ENCODE results near the gene MEF2C. TPM values are rescaled to one million over a fixed set of nuclear protein-coding genes. Genes with fewer than 3 reads are reported as not detected.

The MEF2C gene
- total RNA-seq, 1 experiment from 2014 or later: 13.0 TPM

GRCh38 chr5:88829775-88830174, 53.2 kb downstream of the MEF2C start:
- ChIA-PET POLR2A (interaction anchor here (1.3 kb wide), 1 partner anchor 53 kb away, joined by 3 read pairs; the partner anchor contains the start of gene MEF2C), RAD21 (ENCODE audit: low non-redundant PET in 1 of 2, low total read pairs in 2 of 2, uncharacterized antibody in 2 of 2, unreplicated experiment in 2 of 2) (no interaction called here), CTCF (no interaction called here)
- TF ChIP-seq ATF3 (IDR thresholded peaks at IDR 0.05): no peak
- no peak for TF ChIP-seq JUND (IDR thresholded peaks at IDR 0.05)
- no peak for TF ChIP-seq ZBTB33 (IDR thresholded peaks at IDR 0.05; ENCODE audit: extremely low read depth, insufficient replicate concordance, low read length)
- TF ChIP-seq RAD21 (IDR thresholded peaks at IDR 0.05; ENCODE audit: low read depth): no peak
- no peak for TF ChIP-seq POLR2A (IDR thresholded peaks at IDR 0.05; ENCODE audit: borderline replicate concordance, extremely low read depth, insufficient read depth, insufficient read length)
- no peak for TF ChIP-seq ELF1 (IDR thresholded peaks at IDR 0.05; ENCODE audit: borderline replicate concordance, low read depth)
- TF ChIP-seq EZH2 (IDR thresholded peaks at IDR 0.05): no peak
- no peak for TF ChIP-seq FOSL1 (IDR thresholded peaks at IDR 0.05; ENCODE audit: low read depth)
- TF ChIP-seq MAX (IDR thresholded peaks at IDR 0.05): no peak
- TF ChIP-seq SIN3A (IDR thresholded peaks at IDR 0.05; ENCODE audit: low read depth): no peak
- no peak for TF ChIP-seq CEBPB (IDR thresholded peaks at IDR 0.05; ENCODE audit: low read depth)
- TF ChIP-seq CTCF (IDR thresholded peaks at IDR 0.05 in 2 of 3, conservative IDR thresholded peaks at IDR 0.05 in 1 of 3; ENCODE audit: borderline replicate concordance in 1 of 3, insufficient read depth in 1 of 3, low read depth in 2 of 3, low read length in 2 of 3): no peak
- no peak for TF ChIP-seq EZH2phosphoT487 (IDR thresholded peaks at IDR 0.05; ENCODE audit: borderline replicate concordance)
- no peak for TF ChIP-seq ZNF274 (IDR thresholded peaks at IDR 0.05; ENCODE audit: low read depth, low read length)
- TF ChIP-seq SP1 (IDR thresholded peaks at IDR 0.05; ENCODE audit: low read depth): no peak
- no peaks in the 10 kb centered on the region for H3K9me3 ChIP-seq (ENCODE audit: control insufficient read depth in 1 of 2, insufficient read depth in 1 of 2, low read depth in 1 of 2, low read length in 2 of 2)
- H3K9me2 ChIP-seq (ENCODE audit: insufficient read depth): no peaks in the 10 kb centered on the region
- no peak overlapping the region for H3K9ac ChIP-seq (ENCODE audit: low read length)
- intact Hi-C loops (cut with micrococcal nuclease): no loop called here
- H3K27ac ChIP-seq (ENCODE audit: low read depth, low read length): no peak overlapping the region
- no TSS peak for BruUV-seq (replicated peaks)
- H3K4me2 ChIP-seq (ENCODE audit: low read length): no peak overlapping the region
- H3K27me3 ChIP-seq (ENCODE audit: insufficient read depth, low read length): no peaks in the 10 kb centered on the region
- no peak overlapping the region for H3K4me3 ChIP-seq (replicated peaks in 1 of 2; ENCODE audit: low read depth in 1 of 2, low read length in 2 of 2)
- no peaks in the 10 kb centered on the region for H3K36me3 ChIP-seq (ENCODE audit: control insufficient read depth in 1 of 2, insufficient read depth in 2 of 2, low read length in 2 of 2)
- ATAC-seq: no peak
- H3K79me2 ChIP-seq (ENCODE audit: insufficient read depth, low read length): no peaks in the 10 kb centered on the region
- peaks cover 28 to 48% of the 10 kb centered on the region in 2 experiments for H3K4me1 ChIP-seq (ENCODE audit: control insufficient read depth in 1 of 2, insufficient read depth in 2 of 2, low read length in 2 of 2)
- no peaks in the 10 kb centered on the region for H4K20me1 ChIP-seq (ENCODE audit: insufficient read depth)
- no peak overlapping the region for H2AFZ ChIP-seq (ENCODE audit: low read depth, low read length, poor library complexity, severe bottlenecking)
- no peak for DNase-seq (ENCODE audit: low read depth, low spot score)
